K562 (cell line): Measurements from ENCODE around the gene ATP5ME. TPM values are rescaled to one million over a fixed set of nuclear protein-coding genes. Genes with fewer than 3 reads are reported as not detected.
A peak's percentile ranks its signal among the peaks of the same experiment; 100 is the strongest.

Source experiments
- ATAC-seq: fragments of 200-7000 bp; cut with Tn5 transposase; 3 replicates; pipeline ENCODE4 v1.9.1; 2020; ENCODE audit warnings: moderate library complexity
- BruUV-seq: library from RNA; stranded (reverse); fragments of 400-500 nt; replicated peaks from 2 replicates; lab custom pipeline; 2021; lab: Mats Ljungman, UMichigan
- CTCF ChIA-PET: fragments of 300-600 bp; formaldehyde crosslinking; extraction: SDS; loops from one replicate; lab custom pipeline; 2021; ENCODE audit warnings: low intra/inter-chr PET ratio; lab: Yijun Ruan, JAX
- POLR2A ChIA-PET: fragments of 300-600, 350-650 bp; sonication (Branson Sonifier 250); formaldehyde crosslinking; extraction: SDS; loops from one replicate; lab custom pipeline; 2021; ENCODE audit warnings: antibody characterized with exemption, inconsistent platforms; lab: Yijun Ruan, JAX
- DNase-seq, 4 experiments: peaks; one replicate each; pipeline versions ENCODE4 v3.0.0 to v3.0.0-alpha.2; 2011 to 2018; ENCODE audit warnings: low spot score in 3 of 4, mixed read lengths in 3 of 4; ENCODE audit errors: extremely low read depth in 1 of 4
- FAIRE-seq: peaks from 2 replicates; lab custom pipeline; 2011; peaks lifted over from hg19 to GRCh38; lab: Jason Lieb, UNC
- H2AFZ ChIP-seq: 2 replicates; pipeline ENCODE4 v1.6.0; 2011; ENCODE audit warnings: low read depth, low read length, control low read depth, inconsistent platforms
- H3K27ac ChIP-seq: fragments of 200-600 bp; 3 replicates; pipeline ENCODE4 v1.8.0; 2011; ENCODE audit warnings: low read depth, mild to moderate bottlenecking, control low read depth, inconsistent platforms, low read length, moderate library complexity, mixed read lengths; ENCODE audit errors: extremely low read depth
- H3K27me3 ChIP-seq, 2 experiments: fragments of 300-600 bp in 1 of 2; 2 replicates in 1 of 2; 3 replicates in 1 of 2; pipeline versions ENCODE4 v1.6.0 to v1.8.0; 2011; ENCODE audit warnings: inconsistent platforms in 2 of 2, low read length in 2 of 2, mild to moderate bottlenecking in 1 of 2, mixed read lengths in 1 of 2, moderate library complexity in 1 of 2; ENCODE audit not compliant: control insufficient read depth in 2 of 2, insufficient read depth in 2 of 2
- H3K36me3 ChIP-seq: fragments of 300-600 bp; 3 replicates; pipeline ENCODE4 v1.8.0; 2011; ENCODE audit warnings: mild to moderate bottlenecking, low read length, inconsistent platforms; ENCODE audit not compliant: control insufficient read depth, insufficient read depth
- H3K4me1 ChIP-seq, 2 experiments: fragments of 200-600 bp in 1 of 2; replicated peaks in 1 of 2; 2 replicates in 1 of 2; 3 replicates in 1 of 2; pipeline versions ENCODE4 v1.5.1 to v1.8.0; 2011; ENCODE audit warnings: inconsistent platforms in 2 of 2, low read length in 2 of 2, mild to moderate bottlenecking in 1 of 2, mixed read lengths in 1 of 2, moderate library complexity in 1 of 2; ENCODE audit not compliant: control insufficient read depth in 2 of 2, insufficient read depth in 2 of 2
- H3K4me2 ChIP-seq: 2 replicates; pipeline ENCODE4 v1.6.1; 2011; ENCODE audit warnings: low read length, control low read depth, inconsistent platforms, mixed read lengths; ENCODE audit not compliant: insufficient read depth
- H3K4me3 ChIP-seq: fragments of 200-600 bp; sonication (generic), shearing (Covaris generic); 2 replicates; pipeline ENCODE4 v1.5.1; 2016; ENCODE audit warnings: control low read depth, inconsistent platforms
- H3K79me2 ChIP-seq: fragments of 200-600 bp; 3 replicates; pipeline ENCODE4 v1.8.0; 2011; ENCODE audit warnings: low read length, inconsistent platforms; ENCODE audit not compliant: control insufficient read depth, insufficient read depth
- H3K9ac ChIP-seq, 2 experiments: 2 replicates each; pipeline versions ENCODE4 v1.6.0 to v1.6.1; 2011; ENCODE audit warnings: low read depth in 2 of 2, low read length in 2 of 2, control low read depth in 1 of 2, inconsistent platforms in 1 of 2, mild to moderate bottlenecking in 1 of 2, mixed read lengths in 1 of 2; ENCODE audit not compliant: insufficient read depth in 1 of 2
- H3K9me1 ChIP-seq: one replicate; pipeline ENCODE4 v1.6.0; 2011; ENCODE audit warnings: inconsistent platforms, mild to moderate bottlenecking, low read length, moderate library complexity; ENCODE audit not compliant: control insufficient read depth, insufficient read depth
- H3K9me3 ChIP-seq: replicated peaks from 2 replicates; pipeline ENCODE4 v1.5.1; 2011; ENCODE audit warnings: low read depth, low read length, inconsistent platforms; ENCODE audit not compliant: control insufficient read depth, insufficient read depth
- H4K20me1 ChIP-seq: replicated peaks from 2 replicates; pipeline ENCODE4 v1.6.1; 2011; ENCODE audit warnings: low read length, inconsistent platforms, mixed read lengths; ENCODE audit not compliant: control insufficient read depth, insufficient read depth
- BCLAF1 ChIP-seq, 2 experiments: fragments of 450-650 bp in 1 of 2; IDR thresholded peaks; 2 replicates each; pipeline ENCODE4 v1.6.1; 2011 to 2017; ENCODE audit warnings: low read depth in 2 of 2, antibody characterized with exemption in 1 of 2, borderline replicate concordance in 1 of 2, low read length in 1 of 2, mild to moderate bottlenecking in 1 of 2, mixed read lengths in 1 of 2; ENCODE audit not compliant: control insufficient read depth in 1 of 2
- BDP1 ChIP-seq: IDR thresholded peaks from 3 replicates; pipeline ENCODE4 v1.6.1; 2011; ENCODE audit not compliant: insufficient read length, insufficient read depth
- BMI1 ChIP-seq: fragments of 150-350 bp; IDR thresholded peaks from 2 replicates; pipeline ENCODE4 v1.6.1; 2014; ENCODE audit warnings: low read length
- CTCF ChIP-seq, 3 experiments: IDR thresholded peaks in 2 of 3; conservative IDR thresholded peaks in 1 of 3; 2 replicates each; pipeline ENCODE4 v1.5.1; 2011 to 2012; ENCODE audit warnings: low read length in 3 of 3, mild to moderate bottlenecking in 3 of 3, control low read depth in 2 of 3, improper control_type of control experiment in 1 of 3, inconsistent platforms in 1 of 3, low read depth in 1 of 3, mixed read lengths in 1 of 3, moderate library complexity in 1 of 3; ENCODE audit not compliant: insufficient read depth in 2 of 3
- EGR1 ChIP-seq: fragments of 450-650 bp; conservative IDR thresholded peaks from 2 replicates; pipeline ENCODE4 v1.6.1; 2017; ENCODE audit warnings: mild to moderate bottlenecking
- ETV5 ChIP-seq: sonication (generic); formaldehyde crosslinking; IDR thresholded peaks from 2 replicates; pipeline ENCODE4 v1.4.0; 2020; ENCODE audit warnings: low read depth, mild to moderate bottlenecking, missing genetic modification reagents
- GATA2 ChIP-seq: sonication (generic); formaldehyde crosslinking; IDR thresholded peaks from 2 replicates; pipeline ENCODE4 v1.4.0; 2020; ENCODE audit warnings: mild to moderate bottlenecking, missing genetic modification reagents
- HDAC6 ChIP-seq: IDR thresholded peaks from 2 replicates; pipeline ENCODE4 v1.6.1; 2012; ENCODE audit warnings: low read depth, mild to moderate bottlenecking, control low read depth, inconsistent platforms, low read length, moderate library complexity
- NR0B1 ChIP-seq: fragments of 450-650 bp; IDR thresholded peaks from one replicate; pipeline ENCODE4 v1.6.1; 2018; ENCODE audit warnings: mild to moderate bottlenecking, moderate library complexity; ENCODE audit not compliant: partially characterized antibody
- RUNX1 ChIP-seq: sonication (generic); IDR thresholded peaks from 2 replicates; pipeline ENCODE4 v1.6.1; 2016; ENCODE audit warnings: antibody characterized with exemption, low read depth
- U2AF2 ChIP-seq: fragments of 200-400 bp; formaldehyde crosslinking; optimal IDR thresholded peaks from 2 replicates; pipeline ENCODE3; 2017; ENCODE audit warnings: low read depth, mild to moderate bottlenecking, low read length
- ZBTB1 ChIP-seq: sonication (generic); formaldehyde crosslinking; IDR thresholded peaks from 2 replicates; pipeline ENCODE4 v1.8.1; 2023; ENCODE audit warnings: missing genetic modification reagents, low read depth, mild to moderate bottlenecking, borderline replicate concordance
- ZC3H8 ChIP-seq: fragments of 450-650 bp; IDR thresholded peaks from 2 replicates; pipeline ENCODE4 v1.6.1; 2017
- ZNF232 ChIP-seq: sonication (generic); formaldehyde crosslinking; IDR thresholded peaks from 2 replicates; pipeline ENCODE4 v1.8.0; 2022; ENCODE audit warnings: mild to moderate bottlenecking, missing genetic modification reagents
- ZNF239 ChIP-seq: fragments of 250-450 bp; sonication (Bioruptor Pico); IDR thresholded peaks from 2 replicates; pipeline ENCODE4 v1.4.0; 2020; ENCODE audit warnings: mild to moderate bottlenecking
- ZNF436 ChIP-seq: fragments of 250-450, 450-650 bp; sonication (Bioruptor Pico); formaldehyde crosslinking; IDR thresholded peaks from 2 replicates; pipeline ENCODE4 v1.7.0; 2020; ENCODE audit warnings: mild to moderate bottlenecking
- whole genome bisulfite sequencing: fragments of 100-300 bp; shearing (Covaris generic); methylation state at CpG from one replicate; pipeline ENCODE4 v1.1.6; 2016; ENCODE audit warnings: low coverage, mixed read lengths; ENCODE audit not compliant: insufficient coverage; ENCODE audit errors: missing lambda C conversion rate; 5-methylcytosine and 5-hydroxymethylcytosine counted together
- in situ Hi-C: fragments of 300-500 bp; cut with MboI; formaldehyde crosslinking; loops from 4 replicates; pipeline ENCODE4 v1.15.0; 2018; ENCODE audit warnings: inconsistent platforms, mixed read lengths
- intact Hi-C: fragments of 100-400 bp; cut with micrococcal nuclease; formaldehyde crosslinking; loops from 2 replicates; pipeline ENCODE4 v1.14.2; 2022
- polyA plus RNA-seq, 8 experiments: library from polyadenylated mRNA; depleted of rRNA in 4 of 8; stranded (reverse) in 5 of 8; unstranded in 3 of 8; fragments of >200 nt; fragmentation: Nextera tagmentation in 2 of 8; fragmentation: Illumina TruSeq in 1 of 8; extraction: Ambion mirVana in 2 of 8; extraction: Trizol in 1 of 8; gene quantifications; 2 replicates each; pipeline versions ENCODE4 v1.2.1 to v1.2.3, GENCODE V29; 2011 to 2014; ENCODE audit warnings: inconsistent platforms in 1 of 8, missing spikeins in 1 of 8
- total RNA-seq, 7 experiments: library from RNA; depleted of rRNA in 6 of 7; stranded (reverse); fragments of >200 nt in 6 of 7; fragmentation: Illumina TruSeq in 2 of 7; extraction: Trizol in 2 of 7; gene quantifications; 2 replicates each; pipeline versions ENCODE4 v1.2.1 to v1.2.3, GENCODE V29; 2011 to 2021; ENCODE audit warnings: low replicate concordance in 1 of 7

ATP5ME gene
- total and polyA plus RNA-seq, 9 of the 15 experiments (the other 6 are each of a cell fraction or from before 2014, with no cell fraction given): 509 to 2,480 (median 887) TPM

GRCh38 chr4:624705-625590 lies 49.1 kb downstream of the ATP5ME start, which contains the start of gene PDE6B:
TSS of gene PDE6B (plus strand) at chr4:625573. CDS start at chr4:625627, 54 bp downstream.
- no peaks in the 10 kb centered on the region for H4K20me1 ChIP-seq
- no peaks in the 10 kb centered on the region for H3K9me1 ChIP-seq
- no peak for FAIRE-seq
- no peaks in the 10 kb centered on the region for H3K79me2 ChIP-seq
- H3K9ac ChIP-seq: no peak within 1 kb of the TSS
- peak; percentile 17; the same call in 1 of the 3 replicates for ATAC-seq
- CTCF ChIA-PET: no interaction called here
- no peaks in the 10 kb centered on the region for H3K36me3 ChIP-seq
- H2AFZ ChIP-seq: no peak within 1 kb of the TSS
- no peak within 1 kb of the TSS for H3K4me2 ChIP-seq
- H3K4me1 ChIP-seq: peaks cover 0 to 32% of the 10 kb centered on the region in 2 experiments; a peak in 2 of 5 replicates
- 3% methylated on average over 19 of the region's 21 CpGs for WGBS
- H3K9me3 ChIP-seq: no peaks in the 10 kb centered on the region
- peaks cover 28 to 79% of the 10 kb centered on the region in 2 experiments; a peak in 4 of 5 replicates for H3K27me3 ChIP-seq
- H3K4me3 ChIP-seq: no peak within 1 kb of the TSS
- DNase-seq: peak in 1 of 4 experiments; percentile 14
- in situ Hi-C loops (no loop called here), intact Hi-C loops (no loop called here)
- BruUV-seq: no TSS peak
- POLR2A ChIA-PET: no interaction called here
- H3K27ac ChIP-seq: no peak within 1 kb of the TSS
- TF ChIP-seq BDP1 (no peak), NR0B1 (no peak), ZNF232 (CRISPR knock-in tag) (no peak), U2AF2 (no peak), BCLAF1 (IDR thresholded peaks at IDR 0.05; ENCODE audit: borderline replicate concordance in 1 of 2, control insufficient read depth in 1 of 2, low read depth in 2 of 2, low read length in 1 of 2) (no peak), ZC3H8 (no peak), ZNF436 (CRISPR knock-in tag) (no peak), BMI1 (no peak), ZNF239 (CRISPR knock-in tag) (no peak), HDAC6 (no peak), RUNX1 (no peak), CTCF (IDR thresholded peaks at IDR 0.05 in 2 of 3, conservative IDR thresholded peaks at IDR 0.05 in 1 of 3; ENCODE audit: insufficient read depth in 2 of 3, low read depth in 1 of 3, low read length in 3 of 3) (0 out of 6 replicates have a peak, but pooled peaks of 2 of the 3 experiments have one; percentile 8 to 9), ETV5 (no peak), GATA2 (CRISPR knock-in tag) (no peak), EGR1 (peak; percentile 55), ZBTB1 (CRISPR knock-in tag) (no peak)
